ENCODE data around the gene NID1.

DNA sequence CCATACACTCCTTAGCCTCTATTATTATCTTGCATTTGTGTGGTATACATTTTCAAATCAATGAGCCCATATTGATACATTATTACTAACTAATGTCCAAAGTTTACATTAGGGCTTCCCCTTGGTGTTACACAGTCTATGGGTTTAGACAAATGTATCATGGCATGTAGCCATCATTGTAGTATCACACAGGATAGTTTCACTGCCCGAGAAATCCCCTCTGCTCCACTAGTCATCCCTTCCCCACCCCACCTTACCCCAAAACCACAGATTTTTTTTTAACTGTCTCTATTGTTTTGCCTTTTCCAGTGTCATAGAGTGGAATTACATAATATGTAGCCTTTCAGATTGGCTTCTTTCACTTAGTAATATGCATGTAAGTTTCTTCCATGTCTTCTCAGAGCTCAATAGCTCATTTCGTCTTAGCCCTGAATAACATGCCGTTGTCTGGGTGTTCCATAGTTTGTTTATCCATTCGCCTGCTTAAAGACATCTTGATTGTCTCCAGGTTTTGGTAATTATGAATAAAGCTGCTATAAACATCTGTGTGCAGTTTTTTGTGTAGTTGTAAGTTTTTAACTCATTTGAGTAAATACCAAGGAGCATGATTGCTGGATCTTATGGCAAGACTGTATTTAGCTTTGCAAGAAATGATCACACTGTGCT is 111.8 kb downstream of the NID1 start:
- TF ChIP-seq POLR2A (IDR thresholded peaks at IDR 0.05), result no peak
- no peak for TF ChIP-seq CTCF (IDR thresholded peaks at IDR 0.05)
